ENCODE data around the gene IL19.

IL19 gene

DNA sequence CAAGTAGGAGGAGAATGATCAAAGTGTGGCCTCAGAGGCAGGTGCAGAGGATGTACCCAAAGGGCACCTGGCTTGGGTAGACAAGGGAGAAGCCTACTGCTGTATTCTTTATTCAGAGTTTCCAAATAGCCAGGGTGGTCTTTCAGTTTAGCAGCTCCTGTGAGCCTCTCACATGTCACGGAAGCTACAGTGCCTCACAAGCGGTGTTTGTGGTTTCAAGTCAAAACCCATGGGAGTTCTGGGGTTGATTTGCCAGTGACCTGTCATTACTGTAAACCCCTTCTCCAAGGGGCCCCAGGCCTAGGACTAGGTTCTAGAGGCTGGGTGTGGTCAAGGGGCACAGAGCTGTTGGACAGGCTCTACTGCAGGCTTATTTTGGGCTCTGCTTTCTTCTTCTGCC is 11.9 kb downstream of the IL19 start:
- Histone ChIP-seq H3K9me3 (ENCODE audit: low read length) (no peaks in the 10 kb centered on the region), H3K27ac (ENCODE audit: low read depth, low read length) (no peak overlapping the region), H3K4me1 (ENCODE audit: insufficient read depth, low read length) (no peaks in the 10 kb centered on the region), H3K4me3 (ENCODE audit: low read depth in 1 of 2, low read length in 2 of 2) (no peak overlapping the region), H3K27me3 (ENCODE audit: control insufficient read depth in 1 of 2, insufficient read depth in 2 of 2, low read length in 2 of 2) (no peaks in the 10 kb centered on the region), H3K36me3 (ENCODE audit: insufficient read depth, low read length) (no peaks in the 10 kb centered on the region), H3K9ac (ENCODE audit: low read length) (no peak overlapping the region)

DNA sequence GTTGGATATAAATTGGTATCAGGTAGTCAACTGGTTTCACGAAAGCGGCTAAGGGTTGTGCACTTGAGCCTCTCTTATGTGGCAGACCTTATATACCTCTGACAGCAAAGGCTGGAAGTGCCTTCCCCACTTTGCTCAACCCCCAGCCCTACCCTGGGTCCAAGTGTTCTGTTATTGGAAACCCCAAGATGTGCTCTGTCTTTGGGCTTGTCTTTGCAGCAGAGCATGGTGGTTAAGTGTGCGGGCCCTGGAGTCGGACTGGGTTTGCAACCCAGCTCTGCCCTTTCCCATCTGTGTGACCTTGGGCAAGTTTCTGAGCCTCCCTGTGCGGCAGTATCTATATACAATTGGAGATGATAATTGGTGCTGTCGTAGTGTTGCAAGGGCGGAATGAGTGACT is 12.9 kb downstream of the IL19 start:
- Histone ChIP-seq H3K9ac (ENCODE audit: low read length) (no peak overlapping the region), H3K9me3 (ENCODE audit: low read length) (no peaks in the 10 kb centered on the region), H3K4me1 (ENCODE audit: insufficient read depth, low read length) (no peaks in the 10 kb centered on the region), H3K4me3 (ENCODE audit: low read depth in 1 of 2, low read length in 2 of 2) (no peak overlapping the region), H3K27me3 (ENCODE audit: control insufficient read depth in 1 of 2, insufficient read depth in 2 of 2, low read length in 2 of 2) (no peaks in the 10 kb centered on the region), H3K27ac (ENCODE audit: low read depth, low read length) (no peak overlapping the region), H3K36me3 (ENCODE audit: insufficient read depth, low read length) (no peaks in the 10 kb centered on the region)

DNA sequence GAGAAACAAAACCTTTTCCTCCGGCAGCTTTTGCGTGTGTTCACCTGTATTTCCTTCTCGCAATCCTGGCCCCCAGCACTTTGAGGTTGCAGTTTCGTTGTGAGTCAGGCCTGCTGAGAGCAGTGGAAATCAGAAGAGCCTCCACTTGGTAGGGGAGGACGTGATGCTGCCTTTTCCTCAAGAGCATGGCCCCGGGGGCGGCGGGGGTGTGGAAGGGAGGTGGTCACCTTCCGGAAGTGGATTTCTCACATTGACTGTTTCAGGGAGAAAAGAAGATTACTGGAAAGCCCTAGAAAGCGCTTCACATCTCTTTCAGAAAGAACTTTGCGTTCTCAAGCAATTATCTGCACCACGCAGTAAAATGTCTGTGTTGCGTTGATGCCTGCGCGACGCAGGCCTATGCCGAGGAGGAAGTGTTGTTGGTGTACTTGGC is 13.9 kb downstream of the IL19 start:
- H3K27me3 ChIP-seq (ENCODE audit: control insufficient read depth in 1 of 2, insufficient read depth in 2 of 2, low read length in 2 of 2), result no peaks in the 10 kb centered on the region
- no peaks in the 10 kb centered on the region for H3K9me3 ChIP-seq (ENCODE audit: low read length)
- H3K4me3 ChIP-seq (ENCODE audit: low read depth in 1 of 2, low read length in 2 of 2), result no peak overlapping the region
- H3K9ac ChIP-seq (ENCODE audit: low read length), result no peak overlapping the region
- no peak overlapping the region for H3K27ac ChIP-seq (ENCODE audit: low read depth, low read length)
- H3K4me1 ChIP-seq (ENCODE audit: insufficient read depth, low read length), result no peaks in the 10 kb centered on the region
- no peaks in the 10 kb centered on the region for H3K36me3 ChIP-seq (ENCODE audit: insufficient read depth, low read length)

DNA sequence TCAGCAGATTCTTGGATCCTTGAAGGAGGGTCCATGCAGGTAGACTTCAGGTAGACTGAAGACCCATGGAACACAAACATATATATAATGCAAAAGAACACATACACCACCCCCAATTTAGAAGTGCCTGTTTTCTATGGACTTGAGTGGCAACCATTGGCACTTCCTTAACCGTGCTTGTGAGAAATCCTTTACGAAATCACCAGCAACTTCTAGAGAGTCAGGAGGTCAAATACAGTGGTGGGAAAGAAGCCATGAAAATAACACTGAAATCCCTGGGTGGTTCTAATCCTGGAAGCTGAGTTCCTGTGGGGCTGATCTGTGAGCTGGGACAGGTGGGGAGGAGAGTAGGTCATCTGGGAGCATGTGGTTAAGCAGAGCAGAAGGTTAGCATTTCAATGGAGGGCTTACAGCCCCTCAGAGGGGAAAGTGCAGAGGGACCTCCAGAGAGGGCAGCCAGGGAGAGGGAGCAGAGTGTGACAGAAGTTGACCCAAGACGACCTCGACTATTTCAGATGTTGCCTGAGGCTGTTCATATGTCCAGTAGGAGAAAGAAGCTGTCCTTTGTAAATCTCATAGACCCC is 14.7 kb downstream of the IL19 start:
- no peaks in the 10 kb centered on the region for H3K36me3 ChIP-seq (ENCODE audit: insufficient read depth, low read length)
- H3K27me3 ChIP-seq (ENCODE audit: control insufficient read depth in 1 of 2, insufficient read depth in 2 of 2, low read length in 2 of 2), result no peaks in the 10 kb centered on the region
- H3K4me3 ChIP-seq (ENCODE audit: low read depth in 1 of 2, low read length in 2 of 2), result no peak overlapping the region
- H3K9ac ChIP-seq (ENCODE audit: low read length), result no peak overlapping the region
- H3K4me1 ChIP-seq (ENCODE audit: insufficient read depth, low read length), result no peaks in the 10 kb centered on the region
- H3K27ac ChIP-seq (ENCODE audit: low read depth, low read length), result no peak overlapping the region
- H3K9me3 ChIP-seq (ENCODE audit: low read length), result no peaks in the 10 kb centered on the region

DNA sequence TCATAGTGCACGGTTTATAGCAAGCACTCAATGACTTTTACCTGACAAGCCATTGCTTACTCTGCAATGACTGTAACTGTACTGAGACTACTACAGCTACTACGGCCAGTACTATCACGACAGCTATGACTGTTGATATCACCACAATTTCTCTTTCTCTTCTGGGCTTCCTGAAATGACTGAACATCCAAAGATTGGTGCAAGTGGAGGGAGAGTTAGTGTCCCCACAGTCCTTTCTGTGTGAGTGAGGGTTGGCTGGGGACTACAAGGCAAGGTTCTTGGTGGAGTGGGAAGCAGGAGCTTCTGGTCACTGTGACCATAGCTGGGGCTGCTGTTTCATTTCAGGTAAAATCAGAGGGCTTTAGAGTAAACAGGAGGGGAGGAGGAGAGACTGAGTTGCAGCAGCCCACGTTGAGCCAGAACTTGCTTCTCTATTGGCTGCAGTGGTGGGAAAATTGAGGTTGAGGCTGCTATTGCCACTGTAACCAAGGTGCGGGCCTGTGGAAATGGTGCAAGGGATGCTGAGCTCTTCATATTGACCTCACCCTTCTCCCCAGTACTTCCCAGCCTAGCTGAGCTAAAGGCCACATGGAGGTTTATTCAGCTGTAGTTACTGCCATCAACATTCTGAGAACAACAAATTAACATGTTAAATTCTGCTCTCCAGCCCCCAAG is 15.8 kb downstream of the IL19 start:
- Histone ChIP-seq H3K27me3 (ENCODE audit: control insufficient read depth in 1 of 2, insufficient read depth in 2 of 2, low read length in 2 of 2) (no peaks in the 10 kb centered on the region), H3K4me3 (ENCODE audit: low read depth in 1 of 2, low read length in 2 of 2) (no peak overlapping the region), H3K4me1 (ENCODE audit: insufficient read depth, low read length) (no peaks in the 10 kb centered on the region), H3K9me3 (ENCODE audit: low read length) (no peaks in the 10 kb centered on the region), H3K27ac (ENCODE audit: low read depth, low read length) (no peak overlapping the region), H3K9ac (ENCODE audit: low read length) (no peak overlapping the region), H3K36me3 (ENCODE audit: insufficient read depth, low read length) (no peaks in the 10 kb centered on the region)

DNA sequence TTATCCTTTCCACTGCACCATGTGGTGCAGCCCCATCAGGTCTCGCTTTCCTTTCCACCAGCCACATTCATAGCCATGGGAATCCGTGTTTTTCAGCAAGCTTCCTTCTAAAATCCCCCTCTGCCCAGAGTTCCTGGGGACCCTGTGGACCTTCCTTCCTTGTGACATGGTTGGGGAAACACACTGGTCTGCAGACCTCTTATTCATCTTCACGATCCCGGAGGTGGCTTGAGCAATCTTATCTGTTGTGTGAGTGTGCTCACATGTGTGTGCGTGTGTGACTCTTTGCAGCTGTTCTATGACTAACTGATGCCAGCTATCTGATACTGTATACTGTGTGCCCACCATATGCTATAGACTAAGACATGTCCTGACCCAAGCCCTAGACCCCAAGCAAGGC is 17.3 kb downstream of the IL19 start:
- no peaks in the 10 kb centered on the region for H3K4me1 ChIP-seq (ENCODE audit: insufficient read depth, low read length)
- H3K9me3 ChIP-seq (ENCODE audit: low read length), result no peaks in the 10 kb centered on the region
- H3K36me3 ChIP-seq (ENCODE audit: insufficient read depth, low read length), result no peaks in the 10 kb centered on the region
- no peak overlapping the region for H3K9ac ChIP-seq (ENCODE audit: low read length)
- H3K27me3 ChIP-seq (ENCODE audit: control insufficient read depth in 1 of 2, insufficient read depth in 2 of 2, low read length in 2 of 2), result no peaks in the 10 kb centered on the region
- no peak overlapping the region for H3K4me3 ChIP-seq (ENCODE audit: low read depth in 1 of 2, low read length in 2 of 2)
- no peak overlapping the region for H3K27ac ChIP-seq (ENCODE audit: low read depth, low read length)

DNA sequence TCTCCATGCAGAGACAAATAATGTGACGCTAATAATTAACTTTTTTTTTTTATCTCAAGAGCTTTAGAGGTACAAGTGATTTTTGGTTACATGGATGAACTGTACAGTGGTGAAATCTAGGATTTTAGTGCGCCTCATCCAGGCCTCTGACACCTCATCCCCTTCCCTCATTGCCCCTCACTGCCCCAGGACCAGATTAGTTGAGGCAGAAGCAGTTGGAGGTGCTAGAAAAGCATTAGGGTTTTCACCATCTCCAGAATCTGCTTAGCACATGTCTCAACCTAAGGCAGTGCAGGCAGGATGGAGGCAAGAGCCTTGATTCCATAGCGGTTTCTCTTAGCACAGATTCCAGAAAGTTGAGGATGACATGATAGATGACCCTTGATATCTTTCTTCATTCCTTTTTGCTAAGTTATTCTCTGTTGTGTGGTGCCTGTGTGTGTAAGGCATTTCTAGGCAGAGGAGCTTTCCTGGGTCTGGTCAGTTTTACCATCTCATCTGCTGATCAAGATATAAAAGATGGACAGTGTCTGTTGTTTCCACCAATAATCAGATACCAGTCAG is 18.0 kb downstream of the IL19 start:
- Histone ChIP-seq H3K27ac (ENCODE audit: low read depth, low read length) (no peak overlapping the region), H3K27me3 (ENCODE audit: control insufficient read depth in 1 of 2, insufficient read depth in 2 of 2, low read length in 2 of 2) (no peaks in the 10 kb centered on the region), H3K4me3 (ENCODE audit: low read depth in 1 of 2, low read length in 2 of 2) (no peak overlapping the region), H3K4me1 (ENCODE audit: insufficient read depth, low read length) (no peaks in the 10 kb centered on the region), H3K9me3 (ENCODE audit: low read length) (no peaks in the 10 kb centered on the region), H3K9ac (ENCODE audit: low read length) (no peak overlapping the region), H3K36me3 (ENCODE audit: insufficient read depth, low read length) (no peaks in the 10 kb centered on the region)

DNA sequence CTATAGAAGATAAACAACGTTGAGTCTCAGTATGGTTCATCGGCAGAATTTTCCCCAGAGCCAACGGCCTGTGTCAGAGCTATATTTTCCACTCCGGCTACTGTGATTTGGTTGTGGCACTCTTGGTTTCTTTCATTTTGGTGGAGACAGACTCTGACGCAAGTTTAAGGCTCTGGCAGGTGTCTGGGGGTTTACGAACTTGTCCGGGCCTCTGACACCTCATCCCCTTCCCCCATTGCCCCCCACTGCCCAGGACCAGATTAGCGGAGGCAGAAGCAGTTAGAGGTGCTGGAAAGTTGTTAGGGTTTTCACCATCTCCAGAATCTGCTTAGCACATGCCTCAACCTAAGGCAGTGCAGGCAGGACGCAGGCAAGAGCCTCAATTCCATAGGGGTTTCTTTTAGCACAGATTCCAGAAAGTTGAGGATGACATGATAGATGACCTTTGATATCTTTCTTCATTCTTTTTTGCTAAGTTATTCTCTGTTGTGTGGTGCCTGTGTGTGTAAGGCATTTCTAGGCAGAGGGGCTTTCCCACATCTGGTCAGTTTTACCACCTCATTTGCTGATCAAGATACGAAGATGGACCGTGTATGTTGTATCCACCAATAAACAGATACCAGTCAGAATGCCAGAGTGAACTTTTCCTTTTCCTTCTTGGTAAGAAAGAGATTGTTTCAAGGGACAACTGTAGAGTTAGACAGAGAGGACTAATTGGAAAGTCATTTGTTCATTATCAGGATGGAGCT is 20.1 kb downstream of the IL19 start:
- no peaks in the 10 kb centered on the region for H3K9me3 ChIP-seq (ENCODE audit: low read length)
- no peak overlapping the region for H3K27ac ChIP-seq (ENCODE audit: low read depth, low read length)
- H3K4me3 ChIP-seq (ENCODE audit: low read depth in 1 of 2, low read length in 2 of 2), result no peak overlapping the region
- H3K36me3 ChIP-seq (ENCODE audit: insufficient read depth, low read length), result no peaks in the 10 kb centered on the region
- no peaks in the 10 kb centered on the region for H3K27me3 ChIP-seq (ENCODE audit: control insufficient read depth in 1 of 2, insufficient read depth in 2 of 2, low read length in 2 of 2)
- H3K9ac ChIP-seq (ENCODE audit: low read length), result no peak overlapping the region
- no peaks in the 10 kb centered on the region for H3K4me1 ChIP-seq (ENCODE audit: insufficient read depth, low read length)

DNA sequence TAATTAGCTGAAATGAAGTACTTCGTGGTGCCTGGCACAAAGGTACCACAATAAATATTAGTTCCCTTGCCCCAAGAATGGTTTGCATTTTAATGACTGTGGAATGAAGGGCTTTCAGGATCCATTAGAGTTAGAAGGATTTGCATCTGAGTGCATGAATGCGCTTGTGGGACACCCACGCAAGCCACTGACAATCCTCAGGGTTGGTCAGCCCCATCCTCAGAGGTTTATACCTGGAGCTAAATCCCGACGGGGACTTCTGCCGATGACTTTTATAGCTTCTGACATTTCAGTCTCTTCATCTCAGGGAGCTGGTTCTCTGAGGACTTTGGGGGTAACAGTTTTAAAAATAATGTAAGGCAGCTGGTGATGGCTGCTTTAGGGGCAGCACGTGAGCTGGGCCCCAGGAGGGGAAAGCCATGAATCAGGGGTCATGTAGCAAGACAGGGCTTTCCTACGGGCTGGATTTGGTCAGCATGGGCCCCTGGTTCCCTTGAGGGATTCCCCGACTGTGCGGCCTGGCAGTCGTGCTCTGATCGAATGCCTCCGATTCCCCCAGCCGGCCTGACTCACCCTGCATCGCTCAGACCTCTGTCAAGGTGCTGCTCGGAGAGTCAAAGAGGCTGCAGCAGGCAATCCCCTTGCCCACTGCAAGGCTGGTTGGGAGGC is 22.5 kb downstream of the IL19 start:
- no peaks in the 10 kb centered on the region for H3K36me3 ChIP-seq (ENCODE audit: insufficient read depth, low read length)
- no peaks in the 10 kb centered on the region for H3K9me3 ChIP-seq (ENCODE audit: low read length)
- H3K27ac ChIP-seq (ENCODE audit: low read depth, low read length), result no peak overlapping the region
- no peaks in the 10 kb centered on the region for H3K27me3 ChIP-seq (ENCODE audit: control insufficient read depth in 1 of 2, insufficient read depth in 2 of 2, low read length in 2 of 2)
- no peaks in the 10 kb centered on the region for H3K4me1 ChIP-seq (ENCODE audit: insufficient read depth, low read length)
- no peak overlapping the region for H3K4me3 ChIP-seq (ENCODE audit: low read depth in 1 of 2, low read length in 2 of 2)
- H3K9ac ChIP-seq (ENCODE audit: low read length), result no peak overlapping the region

DNA sequence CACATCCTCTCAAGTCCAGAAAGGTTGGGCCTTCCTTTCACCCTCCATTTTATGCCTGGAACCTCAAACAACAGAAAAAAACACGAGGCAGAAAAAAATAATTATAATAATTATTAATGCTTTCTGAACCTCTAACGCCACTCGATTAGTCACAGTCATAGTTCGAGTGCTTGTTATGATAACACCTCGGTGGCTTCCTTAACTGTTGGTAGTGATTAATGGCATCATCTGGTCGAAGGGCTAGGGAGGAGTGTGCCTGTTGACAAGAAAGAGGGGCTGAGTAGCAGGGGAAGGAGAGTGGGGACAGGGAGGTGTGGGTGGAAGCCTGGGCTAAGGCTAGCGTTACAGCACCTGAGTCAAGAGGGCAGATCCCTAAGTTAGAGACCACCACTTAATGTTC is 23.0 kb downstream of the IL19 start:
- no peak overlapping the region for H3K27ac ChIP-seq (ENCODE audit: low read depth, low read length)
- no peaks in the 10 kb centered on the region for H3K9me3 ChIP-seq (ENCODE audit: low read length)
- no peaks in the 10 kb centered on the region for H3K4me1 ChIP-seq (ENCODE audit: insufficient read depth, low read length)
- no peaks in the 10 kb centered on the region for H3K36me3 ChIP-seq (ENCODE audit: insufficient read depth, low read length)
- no peak overlapping the region for H3K9ac ChIP-seq (ENCODE audit: low read length)
- no peak overlapping the region for H3K4me3 ChIP-seq (ENCODE audit: low read depth in 1 of 2, low read length in 2 of 2)
- no peaks in the 10 kb centered on the region for H3K27me3 ChIP-seq (ENCODE audit: control insufficient read depth in 1 of 2, insufficient read depth in 2 of 2, low read length in 2 of 2)

DNA sequence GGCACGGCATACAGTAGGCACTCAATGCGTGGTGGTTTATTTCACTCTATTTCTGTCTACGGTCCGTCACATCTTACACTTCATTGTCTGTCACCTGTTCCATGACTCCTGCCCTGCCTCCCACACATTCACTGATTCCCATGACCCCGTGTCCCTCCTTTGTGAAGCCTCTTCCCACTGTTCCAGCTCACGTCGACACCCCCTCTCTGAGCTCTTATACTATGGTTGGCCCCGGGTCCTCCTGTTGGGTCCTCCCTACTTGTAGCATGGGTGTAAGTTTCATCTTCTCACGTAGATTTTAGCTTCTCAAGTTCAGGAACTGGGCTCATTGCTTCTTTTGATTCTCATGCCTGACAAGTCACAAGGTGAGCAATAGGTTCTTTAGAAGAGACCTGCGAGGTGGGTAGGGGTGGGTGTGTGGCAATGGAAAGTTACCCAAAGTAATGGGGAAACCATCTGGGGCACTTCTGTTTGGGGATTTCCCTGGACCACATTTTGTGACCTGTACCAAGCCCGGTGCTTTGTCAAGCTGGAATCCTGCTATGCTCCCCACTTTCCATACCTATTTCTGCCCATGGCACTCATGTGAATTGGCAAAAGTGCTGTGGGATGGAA is 23.8 kb downstream of the IL19 start:
- no peaks in the 10 kb centered on the region for H3K27me3 ChIP-seq (ENCODE audit: control insufficient read depth in 1 of 2, insufficient read depth in 2 of 2, low read length in 2 of 2)
- no peak overlapping the region for H3K9ac ChIP-seq (ENCODE audit: low read length)
- H3K36me3 ChIP-seq (ENCODE audit: insufficient read depth, low read length), result no peaks in the 10 kb centered on the region
- no peaks in the 10 kb centered on the region for H3K4me1 ChIP-seq (ENCODE audit: insufficient read depth, low read length)
- no peak overlapping the region for H3K27ac ChIP-seq (ENCODE audit: low read depth, low read length)
- H3K4me3 ChIP-seq (ENCODE audit: low read depth in 1 of 2, low read length in 2 of 2), result no peak overlapping the region
- H3K9me3 ChIP-seq (ENCODE audit: low read length), result no peaks in the 10 kb centered on the region

Measured in muscle layer of colon (tissue), 2 donors.